ENCODE results near the gene PSORS1C1.

DNA sequence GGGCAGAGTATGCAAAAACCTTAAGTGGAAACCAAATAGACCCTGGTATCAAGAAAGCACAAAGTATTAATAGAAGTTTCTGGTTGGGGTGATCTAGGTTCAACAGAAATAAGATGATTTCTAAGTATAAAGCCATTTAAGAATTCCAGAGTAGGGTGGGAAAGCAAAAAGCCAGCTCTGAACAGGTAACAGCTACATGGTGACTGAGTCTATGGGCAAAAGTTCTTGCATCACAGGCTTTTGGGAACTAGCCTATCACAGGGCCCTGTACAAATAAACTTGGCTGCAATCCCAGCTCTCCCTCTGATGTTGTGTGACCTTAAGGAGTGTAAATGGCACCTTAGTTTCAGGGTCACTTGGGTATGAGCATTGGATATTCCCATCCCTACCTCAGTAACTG is 49.3 kb downstream of the PSORS1C1 start:
- TF ChIP-seq, protein P1, sequence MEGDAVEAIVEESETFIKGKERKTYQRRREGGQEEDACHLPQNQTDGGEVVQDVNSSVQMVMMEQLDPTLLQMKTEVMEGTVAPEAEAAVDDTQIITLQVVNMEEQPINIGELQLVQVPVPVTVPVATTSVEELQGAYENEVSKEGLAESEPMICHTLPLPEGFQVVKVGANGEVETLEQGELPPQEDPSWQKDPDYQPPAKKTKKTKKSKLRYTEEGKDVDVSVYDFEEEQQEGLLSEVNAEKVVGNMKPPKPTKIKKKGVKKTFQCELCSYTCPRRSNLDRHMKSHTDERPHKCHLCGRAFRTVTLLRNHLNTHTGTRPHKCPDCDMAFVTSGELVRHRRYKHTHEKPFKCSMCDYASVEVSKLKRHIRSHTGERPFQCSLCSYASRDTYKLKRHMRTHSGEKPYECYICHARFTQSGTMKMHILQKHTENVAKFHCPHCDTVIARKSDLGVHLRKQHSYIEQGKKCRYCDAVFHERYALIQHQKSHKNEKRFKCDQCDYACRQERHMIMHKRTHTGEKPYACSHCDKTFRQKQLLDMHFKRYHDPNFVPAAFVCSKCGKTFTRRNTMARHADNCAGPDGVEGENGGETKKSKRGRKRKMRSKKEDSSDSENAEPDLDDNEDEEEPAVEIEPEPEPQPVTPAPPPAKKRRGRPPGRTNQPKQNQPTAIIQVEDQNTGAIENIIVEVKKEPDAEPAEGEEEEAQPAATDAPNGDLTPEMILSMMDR (IDR thresholded peaks at IDR 0.05; ENCODE audit: low read depth, low read length), result no peak
- TF ChIP-seq EZH2phosphoT487 (IDR thresholded peaks at IDR 0.05; ENCODE audit: low read depth), result no peak

Data from OCI-LY3 (cell line).